HG03280 (cell line): ENCODE data around the gene U2AF2.

ENCODE experiments used
- ATAC-seq: cut with Tn5 transposase; IDR thresholded peaks from one replicate; pipeline ENCODE4 v1.9.1; 2021; ENCODE audit warnings: mild to moderate bottlenecking, moderate library complexity; ENCODE audit not compliant: unreplicated experiment

The U2AF2 gene

DNA sequence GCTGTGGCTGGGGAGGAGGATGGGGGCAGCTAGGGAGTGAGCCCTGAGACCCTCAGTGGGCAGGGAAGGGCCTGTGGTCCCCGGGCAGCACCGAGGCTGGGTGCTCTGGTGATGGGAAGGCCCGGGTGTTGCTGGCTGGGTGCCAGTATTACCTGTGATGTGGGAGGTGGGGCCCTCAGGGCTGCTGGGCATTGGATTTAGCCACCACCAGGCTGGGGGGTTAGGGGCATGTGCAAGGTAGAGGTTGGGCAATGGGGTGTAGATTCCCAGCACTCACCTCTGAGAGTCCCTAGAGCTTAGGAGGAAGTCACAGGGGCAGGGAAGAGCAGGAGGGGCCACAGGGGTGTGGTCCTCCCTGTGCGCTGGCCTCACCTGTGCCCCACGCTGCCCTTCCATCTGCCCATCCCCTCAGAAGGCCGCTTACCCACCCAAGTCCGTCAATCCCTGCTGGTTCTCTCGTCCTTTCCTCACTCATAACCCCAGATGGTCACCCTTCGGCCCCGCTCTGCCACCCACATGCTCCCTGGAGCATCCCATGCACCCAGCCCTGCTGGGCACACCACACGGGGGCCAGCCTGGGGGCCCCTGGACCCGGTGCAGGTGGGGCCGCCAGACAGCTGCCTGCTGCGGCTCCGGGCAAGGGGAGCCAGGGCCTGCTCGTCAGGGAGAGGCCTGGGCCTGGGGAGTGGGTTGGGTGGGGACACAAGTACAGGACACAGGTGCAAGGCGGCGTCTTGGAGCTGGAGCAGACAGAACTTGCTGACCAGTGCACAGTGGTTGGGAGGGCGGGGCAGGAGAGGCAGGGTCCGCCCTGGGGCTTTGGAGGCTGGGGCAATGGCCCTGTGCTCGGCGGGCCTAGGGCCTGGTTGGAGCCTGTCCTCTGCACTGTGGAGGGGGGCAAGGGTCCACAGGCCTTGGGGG, 32.7 kb downstream of the U2AF2 start:
- no peak for ATAC-seq

DNA sequence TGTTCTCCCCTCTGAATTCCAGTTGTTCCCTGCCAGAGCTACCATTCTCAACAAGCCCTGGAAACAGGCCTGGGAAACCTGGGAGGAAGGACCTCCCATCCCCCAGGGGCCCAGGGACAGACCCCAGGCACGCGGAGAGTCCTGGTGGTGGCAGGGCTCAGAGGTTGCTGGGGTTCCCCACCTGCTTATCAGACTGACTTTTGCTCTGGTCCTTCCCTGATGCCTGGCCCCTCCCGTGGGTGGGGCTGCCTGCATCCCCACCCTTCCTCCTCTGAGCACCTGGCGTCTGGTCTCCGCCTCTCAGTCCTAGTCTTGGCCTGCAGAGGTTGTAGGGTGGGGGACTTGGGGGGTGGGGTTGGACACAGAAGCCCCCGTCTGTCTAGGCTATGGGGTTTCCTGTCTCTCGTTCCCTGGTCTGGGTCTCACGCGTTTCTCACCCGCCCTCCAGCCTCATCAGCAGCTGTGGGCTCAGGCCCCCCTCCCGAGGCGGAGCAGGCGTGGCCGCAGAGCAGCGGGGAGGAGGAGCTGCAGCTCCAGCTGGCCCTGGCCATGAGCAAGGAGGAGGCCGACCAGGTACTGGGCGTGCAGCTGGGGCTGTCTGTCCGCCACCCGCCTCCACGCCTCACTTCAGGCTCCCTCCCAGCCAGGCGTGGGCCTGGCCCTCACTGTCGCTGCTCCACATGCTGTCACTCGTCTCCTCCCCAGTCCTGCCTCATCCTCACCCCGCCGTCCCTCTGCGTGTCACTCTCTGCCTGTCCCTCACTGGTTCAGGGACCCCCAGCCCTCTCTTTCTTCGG, 33.8 kb downstream of the U2AF2 start:
- no peak for ATAC-seq

DNA sequence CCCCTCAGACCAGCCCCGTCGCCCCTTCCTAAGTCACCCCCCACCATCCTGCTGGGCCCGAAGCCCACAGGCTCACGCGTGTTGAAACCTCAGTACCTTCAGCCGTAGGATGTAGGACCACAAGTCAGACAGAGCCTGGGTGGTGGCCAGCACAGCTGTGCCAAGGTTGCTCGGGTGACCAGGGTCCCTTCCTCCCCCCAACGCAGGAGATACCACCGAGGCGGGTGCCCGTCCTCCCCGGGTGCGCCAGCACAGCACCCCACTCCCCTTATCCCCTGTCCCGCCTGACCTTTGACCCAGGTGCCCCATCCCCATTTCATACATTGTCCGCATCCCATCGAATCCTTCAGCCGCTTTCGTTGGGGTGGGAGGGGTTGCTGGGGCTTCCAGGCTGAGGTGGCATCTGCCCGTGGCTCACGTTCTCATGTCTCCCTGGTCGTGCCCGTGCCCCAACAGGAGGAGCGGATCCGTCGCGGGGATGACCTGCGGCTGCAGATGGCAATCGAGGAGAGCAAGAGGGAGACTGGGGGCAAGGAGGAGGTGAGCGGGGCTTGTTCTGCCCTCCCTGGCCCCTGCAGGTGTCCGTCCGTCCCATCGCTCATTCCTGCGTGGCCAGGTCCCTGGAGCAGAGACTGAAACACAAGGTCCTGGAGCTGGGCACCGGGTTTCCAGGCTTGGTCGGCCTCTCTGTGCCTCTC, 34.7 kb downstream of the U2AF2 start:
- ATAC-seq = no peak

DNA sequence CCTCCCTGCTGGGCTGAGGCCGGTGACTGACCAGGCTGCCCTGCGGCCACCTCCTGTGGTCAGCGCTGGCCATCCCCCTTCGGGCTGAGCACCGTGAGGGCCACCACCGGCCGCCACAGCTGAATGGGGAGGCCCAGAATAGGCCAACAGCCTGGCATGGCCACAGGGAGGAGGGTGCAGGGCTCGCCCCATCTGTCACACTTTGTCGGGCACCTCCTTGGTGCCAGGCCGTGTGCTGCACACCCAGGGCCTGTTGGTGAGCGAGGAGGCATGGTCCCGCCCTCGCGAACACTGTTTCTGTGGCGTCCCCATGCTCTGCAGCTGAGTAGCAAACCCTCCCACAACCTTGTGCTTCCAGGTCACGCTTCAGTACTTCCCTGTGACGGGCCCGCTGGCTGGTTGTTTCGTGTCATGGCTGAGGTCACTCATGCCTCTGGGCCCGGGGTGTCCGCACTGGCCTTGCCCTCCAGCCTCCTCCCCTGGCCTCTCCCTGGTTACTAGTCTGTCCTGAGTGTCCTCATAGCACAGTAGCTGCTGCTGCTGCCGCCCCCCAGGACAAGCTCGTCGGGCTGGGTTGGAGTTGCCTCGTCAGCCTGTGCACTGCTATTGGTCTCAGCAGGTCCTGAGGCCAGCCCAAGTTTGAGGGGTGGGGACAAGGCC, 35.4 kb downstream of the U2AF2 start:
- no peak for ATAC-seq

DNA sequence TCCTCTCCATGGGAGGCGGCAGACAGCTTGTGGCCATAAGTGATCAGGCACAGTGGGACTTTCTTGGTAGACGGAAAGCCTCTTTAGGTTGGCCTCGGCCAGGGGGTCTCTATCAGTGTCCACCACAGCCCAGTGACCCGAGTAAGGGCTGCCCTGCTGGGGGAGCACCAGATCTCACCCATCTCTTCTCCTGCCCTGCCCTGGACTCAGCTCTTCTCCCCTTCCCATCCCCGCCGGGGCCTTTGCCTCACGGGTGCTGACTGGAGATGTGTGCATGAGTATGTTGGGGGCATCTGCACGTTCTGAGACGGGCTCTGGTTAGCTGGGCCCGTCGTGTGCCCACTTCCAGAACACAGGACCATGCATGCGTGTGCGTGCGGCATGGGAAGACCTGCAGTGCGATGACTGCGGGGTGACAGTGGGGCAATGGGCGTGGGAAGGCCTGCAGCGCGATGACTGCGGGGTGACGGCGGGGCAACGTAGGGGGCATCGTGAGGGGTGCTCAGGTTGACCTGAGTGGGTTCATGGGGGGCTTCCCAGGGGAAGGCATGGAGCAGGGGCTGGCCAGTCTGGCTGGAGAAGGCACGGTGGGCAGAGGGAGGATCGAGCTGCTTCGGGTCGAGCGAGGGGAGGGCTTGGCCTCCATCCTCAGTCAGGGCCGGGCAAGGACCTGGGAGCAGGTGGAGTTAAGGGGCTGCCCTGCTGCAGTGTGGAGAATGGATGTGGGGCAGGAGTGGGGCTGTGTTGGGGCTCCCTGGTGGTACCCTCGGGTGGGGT, 36.1 kb downstream of the U2AF2 start:
- no peak for ATAC-seq

DNA sequence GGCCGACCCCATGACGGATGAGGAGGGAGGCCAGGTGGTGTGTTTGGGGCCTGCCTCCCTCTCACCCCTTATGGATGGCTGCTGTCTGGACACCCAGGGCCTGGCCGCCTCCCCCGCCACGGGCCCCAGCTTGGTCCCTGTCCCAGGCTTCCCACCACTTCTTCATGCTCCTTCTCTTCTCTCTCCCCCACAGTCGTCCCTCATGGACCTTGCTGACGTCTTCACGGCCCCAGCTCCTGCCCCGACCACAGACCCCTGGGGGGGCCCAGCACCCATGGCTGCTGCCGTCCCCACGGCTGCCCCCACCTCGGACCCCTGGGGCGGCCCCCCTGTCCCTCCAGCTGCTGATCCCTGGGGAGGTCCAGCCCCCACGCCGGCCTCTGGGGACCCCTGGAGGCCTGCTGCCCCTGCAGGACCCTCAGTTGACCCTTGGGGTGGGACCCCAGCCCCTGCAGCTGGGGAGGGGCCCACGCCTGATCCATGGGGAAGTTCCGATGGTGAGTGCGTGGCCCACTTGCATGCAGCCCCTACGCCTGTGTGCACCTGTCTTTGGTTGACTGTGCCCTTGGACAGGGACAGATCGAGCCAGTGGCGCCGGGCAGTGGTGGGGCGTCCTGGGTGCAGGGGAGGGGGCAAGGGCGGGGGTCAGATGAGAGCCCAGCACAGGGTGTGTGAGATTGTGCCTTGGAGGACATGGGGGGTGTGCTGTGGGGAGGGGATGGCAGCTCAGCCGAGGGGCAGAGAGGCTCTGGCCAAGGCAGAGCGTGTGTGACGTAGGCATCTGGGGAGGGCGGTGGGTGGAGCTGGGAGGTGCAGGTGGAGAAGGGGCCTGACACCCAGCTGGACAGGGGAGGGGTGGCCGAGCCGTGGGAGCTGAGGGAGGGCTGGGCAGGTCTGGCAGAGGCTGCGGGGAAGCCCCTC, 37.0 kb downstream of the U2AF2 start:
- ATAC-seq = no peak

DNA sequence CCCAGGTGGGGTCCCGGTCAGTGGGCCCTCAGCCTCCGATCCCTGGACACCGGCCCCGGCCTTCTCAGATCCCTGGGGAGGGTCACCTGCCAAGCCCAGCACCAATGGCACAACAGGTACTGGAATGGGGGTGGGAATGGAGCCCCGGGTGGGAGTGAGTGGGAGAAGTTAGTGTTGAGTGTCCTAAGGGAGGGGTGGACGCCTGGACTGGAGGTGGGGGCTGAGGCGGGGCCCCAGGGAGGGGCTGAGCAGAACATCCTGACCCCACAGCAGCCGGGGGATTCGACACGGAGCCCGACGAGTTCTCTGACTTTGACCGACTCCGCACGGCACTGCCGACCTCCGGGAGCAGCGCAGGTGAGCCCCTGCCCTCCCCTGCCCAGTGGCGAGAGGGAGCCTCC, 37.8 kb downstream of the U2AF2 start:
- no peak for ATAC-seq

DNA sequence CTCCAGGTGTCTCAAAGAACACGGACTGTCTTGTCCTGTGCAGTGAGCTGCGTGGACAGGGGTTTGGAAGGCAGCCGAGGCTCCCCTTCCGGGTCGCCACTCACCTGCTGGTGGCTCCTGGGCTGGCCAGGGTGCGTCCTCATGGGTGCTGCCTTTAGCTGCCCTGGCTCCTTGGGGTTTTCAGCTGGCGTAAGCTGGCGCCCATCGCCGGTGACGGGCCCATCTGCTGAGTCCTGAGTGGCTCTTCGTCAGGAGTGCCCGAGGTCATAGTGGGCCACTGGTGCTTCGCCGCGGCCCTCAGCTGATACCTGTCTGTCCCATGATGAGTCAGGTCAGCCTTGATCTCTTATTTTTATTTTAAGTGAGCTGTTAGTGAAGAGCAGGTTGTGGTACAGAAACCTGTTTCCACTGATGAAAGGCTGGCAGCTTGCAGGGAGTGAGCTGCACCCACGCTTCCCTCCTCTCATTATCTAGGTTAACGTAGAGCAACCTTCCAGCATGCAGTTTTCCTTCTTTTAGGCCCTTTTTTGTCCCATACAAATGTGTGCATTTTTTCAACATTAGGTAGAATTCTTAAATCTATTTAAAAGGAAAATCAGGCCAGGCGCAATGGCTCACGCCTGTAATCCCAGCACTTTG, 38.6 kb downstream of the U2AF2 start:
- no peak for ATAC-seq

DNA sequence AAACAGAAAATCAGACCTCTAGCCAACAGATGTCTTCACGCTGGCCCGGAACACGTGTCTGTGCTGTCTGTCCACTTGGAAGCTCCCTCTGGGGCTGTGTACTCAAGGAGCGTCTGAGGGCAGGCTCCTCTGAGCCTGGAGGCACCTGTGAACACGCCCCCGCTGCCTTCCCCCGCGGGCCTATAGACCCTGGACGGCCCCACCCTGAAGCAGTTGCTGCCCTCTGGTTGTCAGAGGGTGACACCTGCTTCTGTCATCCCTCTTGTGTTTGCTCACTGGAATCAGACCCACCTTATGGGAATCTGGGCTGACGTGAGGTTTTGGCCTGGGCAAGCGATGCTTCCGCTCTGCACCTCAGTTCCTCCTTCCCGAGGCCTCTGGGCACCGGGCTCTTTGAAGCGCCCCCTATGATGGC, 39.4 kb downstream of the U2AF2 start:
- no peak for ATAC-seq

DNA sequence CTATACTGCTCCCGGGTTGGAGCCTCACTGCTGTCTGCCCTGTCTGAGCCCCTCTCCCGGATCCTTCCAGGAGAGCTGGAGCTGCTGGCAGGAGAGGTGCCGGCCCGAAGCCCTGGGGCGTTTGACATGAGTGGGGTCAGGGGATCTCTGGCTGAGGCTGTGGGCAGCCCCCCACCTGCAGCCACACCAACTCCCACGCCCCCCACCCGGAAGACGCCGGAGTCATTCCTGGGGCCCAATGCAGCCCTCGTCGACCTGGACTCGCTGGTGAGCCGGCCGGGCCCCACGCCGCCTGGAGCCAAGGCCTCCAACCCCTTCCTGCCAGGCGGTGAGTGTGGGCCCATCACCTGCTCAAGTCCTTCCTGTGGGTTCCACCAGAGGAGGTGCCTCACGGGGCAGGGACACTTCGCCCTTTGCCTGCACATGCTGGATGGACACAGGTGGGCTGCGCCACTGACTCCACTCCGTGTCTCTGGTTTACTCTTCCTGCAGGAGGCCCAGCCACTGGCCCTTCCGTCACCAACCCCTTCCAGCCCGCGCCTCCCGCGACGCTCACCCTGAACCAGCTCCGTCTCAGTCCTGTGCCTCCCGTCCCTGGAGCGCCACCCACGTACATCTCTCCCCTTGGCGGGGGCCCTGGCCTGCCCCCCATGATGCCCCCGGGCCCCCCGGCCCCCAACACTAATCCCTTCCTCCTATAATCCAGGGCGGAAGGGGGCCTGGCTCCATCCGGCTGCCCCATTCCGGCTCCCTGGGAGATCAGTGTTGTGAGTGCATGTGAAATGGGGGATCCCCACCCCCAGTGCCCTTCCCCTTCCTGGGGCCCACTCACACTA, 40.0 kb downstream of the U2AF2 start:
- no peak for ATAC-seq

DNA sequence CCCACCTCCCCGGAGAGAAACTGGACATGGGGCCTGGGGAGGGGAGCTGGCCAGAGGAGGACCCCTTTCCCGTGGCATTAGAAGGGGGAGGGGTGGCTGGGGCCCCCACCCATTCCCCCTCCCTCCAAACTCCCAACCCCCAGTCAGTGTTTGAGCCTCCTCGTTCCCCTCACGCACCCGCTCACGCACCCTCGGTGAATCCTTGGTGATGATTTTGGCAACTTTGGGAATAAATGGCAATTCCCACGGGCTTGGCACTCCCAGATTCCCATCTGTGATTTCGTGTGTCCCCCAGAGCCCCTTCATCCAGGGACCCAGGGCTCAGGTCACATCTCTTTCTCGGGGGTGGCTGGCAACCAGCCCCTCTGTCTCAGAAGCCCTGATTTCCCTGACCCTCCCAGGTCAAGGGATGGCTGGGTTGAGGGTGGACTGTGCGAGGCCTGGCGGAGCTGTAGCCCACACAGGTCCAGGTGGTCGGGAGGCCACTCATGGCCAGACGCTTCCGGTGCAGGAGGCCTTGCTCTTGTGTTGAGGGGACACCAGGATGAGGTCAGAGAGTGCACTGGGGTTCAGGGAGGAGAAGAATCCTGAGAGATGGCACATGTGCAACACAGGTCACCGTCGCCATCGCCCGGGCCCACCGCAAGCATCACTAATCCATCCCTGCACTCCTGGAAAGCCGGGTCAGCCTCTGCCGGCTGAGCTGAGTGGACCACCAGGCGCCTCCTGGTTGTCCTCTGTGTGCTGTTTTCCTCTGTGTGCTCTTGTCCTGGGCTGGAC, 40.9 kb downstream of the U2AF2 start:
- no peak for ATAC-seq

DNA sequence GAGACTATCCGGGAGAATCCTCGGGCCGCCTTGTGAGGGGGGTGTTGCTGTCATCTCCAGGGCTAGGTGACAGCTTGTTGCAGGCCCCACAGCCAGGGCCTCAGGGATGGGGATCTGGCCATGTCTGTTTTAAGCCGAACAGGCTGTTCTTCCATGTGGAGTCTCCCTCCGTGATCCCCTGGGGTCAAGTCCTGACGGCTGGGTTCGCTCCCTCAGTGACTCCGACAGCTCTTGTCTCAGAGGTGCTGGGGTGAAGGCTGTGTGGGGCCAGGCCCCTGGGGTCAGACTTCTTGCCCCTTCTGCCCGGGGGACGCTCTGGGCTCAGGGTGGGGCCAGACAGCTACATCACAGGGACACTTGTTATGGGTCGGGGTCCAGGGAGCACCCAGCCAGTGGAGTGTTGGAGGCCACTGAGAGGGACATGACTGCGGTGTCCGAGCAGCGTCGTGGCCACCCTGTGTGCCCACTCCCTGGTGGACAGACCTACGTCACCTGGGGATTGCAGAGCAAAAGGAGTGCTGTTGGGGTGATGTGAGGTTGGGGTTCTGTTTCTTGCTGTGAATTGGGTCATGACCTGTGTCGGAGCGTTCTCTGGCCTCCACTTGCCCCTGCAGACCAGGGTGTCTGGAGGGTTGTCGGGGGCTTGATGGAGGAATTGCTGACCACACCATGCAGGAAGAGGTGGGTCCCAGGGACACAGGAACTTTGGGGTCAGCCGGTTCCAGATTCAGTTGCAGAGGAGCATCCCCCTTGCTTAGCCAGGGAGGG, 41.6 kb downstream of the U2AF2 start:
- ATAC-seq = no peak

DNA sequence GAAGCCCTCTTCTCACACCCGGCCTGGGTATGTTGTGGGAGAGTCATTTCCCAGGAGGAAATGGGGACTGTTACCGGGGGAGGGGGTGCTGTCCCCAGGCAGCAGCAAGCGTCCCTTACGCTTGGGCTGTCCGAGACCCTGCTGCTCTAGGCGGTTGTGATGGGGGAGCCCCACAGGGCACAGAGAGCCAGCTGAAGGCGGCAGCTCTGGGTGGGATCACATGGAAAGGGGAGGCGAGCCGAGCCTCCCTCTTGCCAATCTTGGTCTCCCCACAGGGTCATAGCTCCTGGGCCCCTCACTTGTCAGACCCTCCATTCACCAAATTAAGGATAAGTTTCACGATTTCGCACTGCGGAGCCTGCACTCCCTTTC, 42.2 kb downstream of the U2AF2 start:
- no peak for ATAC-seq

DNA sequence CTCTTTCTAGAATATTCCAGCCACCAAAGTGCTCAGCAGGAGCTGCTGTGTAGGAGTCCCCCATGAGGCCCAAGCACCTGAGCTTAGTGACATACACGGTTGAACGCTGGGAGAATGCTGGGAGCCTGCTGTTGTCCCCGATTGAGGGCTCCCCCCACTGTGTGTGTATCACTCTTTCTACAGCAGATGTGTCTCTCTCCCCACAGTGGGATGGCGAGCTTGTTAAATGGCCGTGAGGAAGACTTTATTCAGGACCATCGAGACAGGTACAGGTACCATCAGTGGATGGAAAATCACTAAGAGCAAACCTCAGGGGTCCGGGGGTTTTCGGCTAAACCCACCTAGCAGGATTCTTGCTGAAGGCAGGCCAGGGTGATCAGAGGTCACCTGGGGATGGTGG, 42.9 kb downstream of the U2AF2 start:
- ATAC-seq = no peak

DNA sequence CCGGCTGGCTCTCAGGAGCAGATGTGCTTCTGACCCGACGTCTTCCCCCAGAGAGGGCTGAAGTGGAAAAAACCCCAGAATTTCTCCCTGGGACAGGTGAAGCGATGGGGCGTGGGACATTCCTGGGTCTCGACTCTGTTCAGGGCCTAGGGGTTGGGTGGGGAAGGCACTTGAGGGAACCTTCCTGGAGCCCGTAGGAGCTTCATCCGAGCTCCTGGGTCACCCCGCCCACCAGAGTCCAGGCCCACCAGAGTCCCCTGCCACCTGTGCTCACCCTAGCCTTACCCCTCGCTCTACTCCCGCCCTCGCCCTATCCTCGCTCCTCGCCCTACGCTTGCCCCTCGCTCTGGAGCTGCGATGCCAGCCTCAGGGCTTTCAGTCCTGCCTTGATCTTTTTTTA, 43.4 kb downstream of the U2AF2 start:
- ATAC-seq = no peak

DNA sequence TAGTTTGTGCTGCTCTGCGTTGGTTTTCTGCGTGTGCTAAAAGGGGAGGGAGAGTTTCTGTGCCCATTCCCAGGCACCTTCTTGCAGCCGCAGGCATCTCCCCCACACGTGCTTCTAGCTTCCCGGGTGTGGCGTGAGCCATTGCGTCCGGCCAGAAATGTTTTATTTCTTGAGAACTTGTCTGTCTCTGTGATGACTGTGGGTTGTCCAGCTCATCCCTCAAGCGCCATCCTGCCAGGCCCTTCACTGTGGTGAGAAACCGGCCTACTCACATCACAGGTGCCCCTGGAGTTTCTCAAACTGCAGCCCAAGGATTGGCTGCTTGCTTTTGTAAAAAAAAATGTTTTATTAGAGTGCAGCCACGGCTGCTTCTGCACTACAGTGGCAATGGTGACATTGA, 44.4 kb downstream of the U2AF2 start:
- ATAC-seq = no peak
